Embryonic facial prominence (tissue), 1 donor: ENCODE measurements around the gene BRSK2.

ENCODE experiments used
- DNase-seq: peaks from one replicate; pipeline ENCODE4 v3.0.0-alpha.2; 2016; ENCODE audit errors: extremely low spot score

The BRSK2 gene

DNA sequence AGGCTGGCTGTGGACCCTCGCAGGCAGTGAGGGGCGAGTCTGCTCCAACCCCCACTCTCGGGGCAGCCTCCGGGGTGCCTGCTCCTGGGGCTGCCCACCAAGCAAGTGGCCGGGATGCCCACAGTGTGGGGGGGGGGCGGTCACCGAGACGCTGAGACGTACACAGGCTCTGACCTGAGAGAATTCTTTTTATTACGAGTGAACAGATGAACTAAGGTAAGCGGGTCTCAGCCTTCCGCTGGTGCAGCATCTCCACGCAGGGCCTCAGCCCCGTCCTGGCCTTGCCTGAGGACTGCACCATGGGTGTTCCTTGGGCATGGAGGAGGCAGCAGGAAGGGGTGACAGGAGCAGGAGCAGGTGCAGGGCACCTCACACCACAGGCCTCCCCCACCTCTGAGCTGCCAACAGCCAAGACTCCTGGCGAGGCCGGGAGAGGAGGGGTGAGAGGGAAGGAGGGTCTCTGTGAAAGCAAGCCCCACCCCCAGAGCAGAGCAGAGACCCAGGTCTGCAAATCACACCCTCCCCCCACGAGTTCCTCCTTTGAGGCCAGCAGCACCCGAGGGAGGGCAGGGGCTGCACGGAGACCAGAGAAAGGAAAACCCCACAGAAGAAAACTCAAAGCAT, 79.7 kb downstream of the BRSK2 start:
- no peak for DNase-seq

DNA sequence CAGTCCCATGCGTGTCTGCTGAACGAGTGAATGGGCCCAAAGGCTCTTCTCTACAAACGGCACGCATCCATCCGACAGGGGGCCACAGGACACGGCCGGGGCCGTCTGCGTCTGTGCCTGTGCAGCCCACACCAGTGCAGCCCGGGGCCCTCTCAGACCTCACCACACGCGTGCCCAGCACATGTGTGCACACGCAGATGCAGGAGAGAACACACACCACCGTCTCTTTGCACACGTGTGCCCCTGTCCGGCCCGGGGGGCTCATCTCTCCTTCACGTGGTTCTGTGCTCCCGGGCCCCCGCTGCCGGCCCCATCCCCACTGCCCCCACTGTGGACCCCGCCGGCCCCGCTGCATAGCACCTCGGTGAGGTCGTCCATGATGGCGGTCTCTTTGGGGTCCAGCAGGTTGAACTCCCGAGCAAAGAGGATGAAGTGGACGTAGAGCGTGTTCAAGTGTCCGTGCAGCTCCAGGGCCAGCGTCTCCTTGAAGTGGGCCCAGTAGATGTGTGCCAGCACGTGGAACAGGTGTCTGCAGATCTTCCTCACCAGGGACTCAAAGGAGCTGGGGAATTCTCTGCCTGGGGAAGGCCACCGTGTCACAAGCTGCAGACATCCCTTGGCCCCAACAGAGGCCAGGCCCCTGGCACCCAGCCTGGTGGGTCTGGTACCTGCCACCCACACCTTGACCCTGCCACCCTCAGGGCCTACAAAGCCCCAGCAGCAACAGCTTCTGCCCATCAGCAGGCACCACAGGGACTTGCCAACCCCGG, 80.4 kb downstream of the BRSK2 start:
- DNase-seq = no peak

DNA sequence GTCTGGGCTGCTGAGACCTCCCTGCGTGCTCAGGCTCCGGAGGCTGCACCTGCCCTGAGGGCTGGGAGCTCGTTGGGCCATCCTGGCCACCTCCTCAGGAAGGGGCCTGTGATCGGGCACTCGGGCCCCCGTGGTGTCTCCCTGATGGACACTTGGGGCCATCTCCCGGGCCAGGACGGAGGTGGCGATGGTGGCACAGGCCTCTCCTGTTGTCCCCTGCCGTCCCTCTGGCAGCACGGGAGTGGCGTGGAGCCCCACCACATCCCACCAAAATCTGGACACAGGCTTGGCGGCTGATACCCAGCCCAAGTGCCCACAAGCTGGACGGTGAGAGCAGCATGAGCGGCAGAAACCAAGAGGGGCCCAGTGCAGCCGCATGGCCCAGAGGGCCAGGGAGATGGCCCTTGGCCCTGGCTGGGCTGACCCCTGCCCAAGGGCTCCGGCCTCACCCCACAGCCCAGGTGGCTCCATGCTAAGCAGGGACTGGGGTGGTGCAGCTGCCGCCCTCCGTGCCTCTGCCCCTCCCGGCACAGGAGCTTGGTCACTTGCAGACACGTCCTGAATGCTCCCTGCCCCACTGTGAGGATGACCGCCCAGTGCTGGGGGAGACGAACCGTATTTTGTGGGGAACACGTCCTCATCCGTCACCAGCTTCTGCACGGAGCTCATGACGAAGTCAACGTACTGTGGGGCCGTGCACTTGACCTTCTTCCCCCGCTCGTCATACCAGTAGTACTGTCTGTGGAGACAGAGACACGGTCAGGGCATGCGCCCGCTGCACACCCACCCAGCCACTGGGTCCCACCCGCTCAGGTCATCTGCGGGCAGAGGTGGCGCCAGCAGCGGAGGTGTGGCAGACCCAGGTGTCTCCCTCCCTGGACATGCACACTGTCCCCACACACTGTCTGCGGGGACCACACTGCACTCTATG, 81.2 kb downstream of the BRSK2 start:
- DNase-seq = no peak

DNA sequence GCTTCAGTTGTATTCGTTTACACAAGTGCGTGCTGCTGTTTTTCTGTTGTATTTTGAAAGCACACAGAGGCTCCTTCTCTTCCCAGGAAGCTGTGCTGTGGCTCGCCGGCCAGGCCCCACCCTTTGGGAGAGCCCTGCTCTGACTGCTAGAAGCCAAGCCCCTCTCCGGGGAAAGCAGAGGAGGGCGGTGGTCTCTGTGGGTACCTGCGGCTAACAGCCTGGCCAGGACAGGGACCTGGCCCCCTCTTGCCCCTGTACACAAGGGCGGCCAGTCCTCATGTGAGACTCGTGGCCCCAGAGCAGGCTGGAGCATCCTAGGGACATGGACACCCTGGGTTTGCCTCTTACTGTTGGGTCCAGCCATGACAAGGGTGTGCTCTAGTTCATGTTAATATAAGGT, 82.0 kb downstream of the BRSK2 start:
- no peak for DNase-seq

DNA sequence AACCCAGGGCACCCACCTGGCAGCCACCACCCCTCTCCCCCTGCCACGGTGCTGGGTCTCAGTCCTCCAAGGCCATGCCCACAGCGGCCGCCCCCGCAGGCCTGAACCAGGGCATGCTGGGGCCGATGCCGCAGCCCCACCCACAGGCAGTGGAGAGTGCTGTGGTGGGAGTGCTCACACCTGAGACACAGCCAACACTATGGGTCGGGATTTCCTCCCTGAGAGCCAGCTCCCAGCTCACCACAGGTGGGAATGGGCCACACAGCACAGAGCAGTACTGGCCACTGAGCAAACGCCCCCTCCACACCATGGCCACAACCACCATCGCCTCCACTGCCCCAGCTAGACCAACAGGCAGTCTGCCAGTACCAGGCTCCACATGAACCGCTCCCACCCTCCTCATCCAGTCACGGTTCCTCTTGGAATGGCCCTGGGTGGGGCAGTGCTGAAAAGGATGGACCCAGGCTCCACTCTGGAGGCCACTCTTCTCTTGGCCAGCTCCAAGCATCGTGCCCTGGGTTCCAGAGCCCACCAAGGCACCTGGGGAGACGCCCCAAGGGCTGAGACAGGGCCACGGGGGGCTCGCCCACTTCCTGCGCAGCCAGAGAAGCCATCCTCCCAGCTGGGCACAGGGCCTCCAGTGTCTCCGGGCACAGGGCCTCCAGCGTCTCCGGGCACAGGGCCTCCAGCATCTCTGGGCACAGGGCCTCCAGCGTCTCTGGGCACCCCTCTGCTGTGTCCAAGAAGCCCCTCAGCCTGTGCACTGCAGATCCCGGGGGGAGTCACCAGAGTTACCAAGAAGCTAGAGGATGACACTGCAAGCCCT, 82.7 kb downstream of the BRSK2 start:
- DNase-seq = no peak

DNA sequence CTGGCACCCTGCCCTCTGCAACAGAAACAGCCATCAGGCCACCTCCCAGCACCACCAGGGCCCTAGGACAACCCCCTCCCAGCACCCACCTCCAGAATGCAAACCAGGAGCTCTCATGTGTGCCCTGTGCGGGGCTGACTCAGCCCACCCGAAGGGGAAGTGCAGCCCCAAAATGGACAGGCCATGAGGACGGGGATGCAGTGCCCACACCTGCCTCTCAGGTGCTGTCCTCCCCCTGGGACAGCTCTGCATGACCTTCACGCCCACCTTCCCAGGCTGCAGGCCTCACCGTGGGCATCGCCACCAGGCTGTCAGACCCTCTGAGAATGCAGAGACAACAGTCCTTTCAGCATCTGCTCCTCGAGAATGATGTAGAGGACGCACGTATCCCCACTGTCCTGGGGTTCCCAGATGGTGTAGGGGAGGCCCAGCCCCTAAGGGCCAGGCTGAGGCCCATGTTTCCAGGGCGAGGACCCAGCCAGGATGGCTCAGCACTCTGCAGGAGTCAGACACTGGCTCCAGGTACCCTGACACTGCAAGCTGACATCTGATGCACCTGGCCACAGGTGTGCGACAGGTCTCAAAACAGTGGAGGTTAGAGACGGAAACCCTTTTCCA, 83.4 kb downstream of the BRSK2 start:
- DNase-seq = no peak

DNA sequence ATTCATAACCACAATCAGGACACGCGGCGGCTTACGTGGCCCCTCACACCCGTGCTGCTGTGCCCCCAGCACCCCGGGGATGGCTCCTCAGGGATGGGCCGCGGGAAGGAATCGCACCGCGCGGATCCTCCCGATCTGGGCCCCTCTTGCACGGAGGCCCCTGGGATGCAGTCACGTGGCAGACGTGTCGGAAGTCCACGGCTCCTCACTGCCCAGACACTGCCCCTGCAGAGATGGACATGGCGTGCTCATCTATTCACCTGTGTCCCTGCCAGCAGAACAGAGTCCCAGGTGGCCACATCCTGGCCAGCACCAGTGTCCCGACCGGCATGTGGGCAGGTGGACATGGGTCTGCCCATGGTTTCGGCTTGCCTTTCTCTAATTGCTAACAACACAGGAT, 84.1 kb downstream of the BRSK2 start:
- DNase-seq = no peak

DNA sequence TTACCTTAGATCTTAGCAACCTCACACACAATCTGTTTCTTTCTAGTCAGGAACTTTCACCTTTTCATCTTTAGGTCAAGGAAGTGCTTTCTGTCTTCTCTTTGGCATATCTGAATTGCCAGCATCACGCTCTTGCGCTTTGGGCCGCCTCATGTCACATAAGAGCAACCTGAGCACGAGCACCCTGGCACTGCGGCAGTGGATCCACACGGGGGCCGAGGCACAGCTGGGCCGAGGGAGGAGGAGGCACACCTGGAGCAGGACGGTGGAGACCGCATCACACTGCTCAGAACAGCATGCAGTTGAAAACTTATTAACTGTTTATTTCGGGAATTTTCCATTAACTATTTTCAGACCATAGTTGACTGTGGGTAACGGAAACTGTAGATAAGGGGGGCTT, 86.1 kb downstream of the BRSK2 start:
- DNase-seq = no peak

DNA sequence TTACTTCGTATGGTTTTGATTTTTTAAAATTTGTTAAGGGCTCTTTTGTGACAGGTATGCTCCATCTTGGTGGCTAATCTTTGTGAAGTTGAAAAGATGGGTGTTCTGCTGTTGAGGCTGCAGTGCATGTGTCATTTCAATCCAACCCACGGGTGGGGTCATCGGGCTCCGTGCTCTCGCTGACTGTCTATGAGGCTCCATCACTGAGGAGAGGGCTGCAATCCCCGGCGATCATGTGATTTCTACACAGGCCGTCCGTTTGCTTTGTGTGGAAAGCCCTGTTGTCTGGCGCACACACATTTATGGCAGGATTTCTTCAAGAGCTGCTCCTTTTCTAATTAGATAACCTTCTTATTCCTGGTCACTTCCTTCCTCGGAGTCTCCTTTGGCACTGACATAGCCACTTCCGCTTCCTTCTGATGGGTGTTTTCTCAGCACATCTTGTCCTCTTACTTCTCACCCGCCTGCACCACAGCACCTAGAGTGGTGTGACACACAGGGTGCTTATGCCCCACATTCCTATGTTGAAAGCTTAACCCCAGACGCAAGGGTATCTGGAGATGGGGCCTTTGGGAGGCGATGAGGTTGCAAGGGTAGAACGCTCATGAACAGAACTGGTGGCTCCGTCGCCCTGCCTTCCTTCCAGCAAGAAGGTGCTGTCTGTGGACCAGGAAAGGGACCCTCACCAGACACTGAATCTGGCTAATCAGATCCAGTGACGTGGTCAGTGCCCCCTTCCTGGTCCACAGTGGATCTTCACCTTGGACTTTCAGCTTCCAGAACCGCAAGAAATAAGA, 87.4 kb downstream of the BRSK2 start:
- DNase-seq = no peak

DNA sequence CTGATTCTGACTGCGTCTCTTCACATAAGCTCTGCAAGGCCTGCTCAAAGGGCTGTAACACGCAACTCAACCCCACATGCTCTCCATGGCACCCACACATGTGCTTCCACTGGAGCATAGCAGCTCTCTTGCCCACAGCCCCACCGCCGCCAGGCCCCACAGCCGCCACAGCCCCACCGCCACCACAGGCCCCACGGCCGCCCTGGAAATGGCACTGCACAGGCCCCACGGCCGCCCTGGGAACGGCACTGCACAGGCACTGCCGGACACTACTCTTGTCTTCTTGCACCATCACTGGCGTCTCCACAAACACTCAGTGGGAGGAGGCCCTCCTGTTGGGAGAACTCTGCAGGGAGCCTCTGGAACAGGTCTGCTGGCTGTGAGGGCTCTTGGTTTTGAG, 88.3 kb downstream of the BRSK2 start:
- no peak for DNase-seq

DNA sequence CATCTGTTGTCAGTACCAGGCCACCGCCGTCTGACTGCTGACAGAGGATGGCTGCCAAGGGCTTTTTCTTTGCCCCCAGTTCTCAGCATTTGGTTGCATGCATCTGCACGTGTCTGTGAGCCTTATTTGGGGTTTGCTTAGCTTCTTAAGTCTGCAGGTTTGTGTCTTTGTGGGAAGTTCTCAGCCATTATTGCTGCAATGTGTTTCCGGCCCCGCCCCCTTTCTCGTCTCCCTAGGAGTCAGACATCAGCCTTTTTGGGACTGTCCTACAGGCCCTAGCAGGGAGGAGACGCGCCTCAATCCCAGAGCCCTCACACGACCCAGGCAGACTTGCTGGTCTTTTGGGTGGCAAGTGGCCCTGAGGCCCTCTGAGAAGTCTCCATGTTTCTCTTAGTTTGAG, 88.8 kb downstream of the BRSK2 start:
- no peak for DNase-seq

DNA sequence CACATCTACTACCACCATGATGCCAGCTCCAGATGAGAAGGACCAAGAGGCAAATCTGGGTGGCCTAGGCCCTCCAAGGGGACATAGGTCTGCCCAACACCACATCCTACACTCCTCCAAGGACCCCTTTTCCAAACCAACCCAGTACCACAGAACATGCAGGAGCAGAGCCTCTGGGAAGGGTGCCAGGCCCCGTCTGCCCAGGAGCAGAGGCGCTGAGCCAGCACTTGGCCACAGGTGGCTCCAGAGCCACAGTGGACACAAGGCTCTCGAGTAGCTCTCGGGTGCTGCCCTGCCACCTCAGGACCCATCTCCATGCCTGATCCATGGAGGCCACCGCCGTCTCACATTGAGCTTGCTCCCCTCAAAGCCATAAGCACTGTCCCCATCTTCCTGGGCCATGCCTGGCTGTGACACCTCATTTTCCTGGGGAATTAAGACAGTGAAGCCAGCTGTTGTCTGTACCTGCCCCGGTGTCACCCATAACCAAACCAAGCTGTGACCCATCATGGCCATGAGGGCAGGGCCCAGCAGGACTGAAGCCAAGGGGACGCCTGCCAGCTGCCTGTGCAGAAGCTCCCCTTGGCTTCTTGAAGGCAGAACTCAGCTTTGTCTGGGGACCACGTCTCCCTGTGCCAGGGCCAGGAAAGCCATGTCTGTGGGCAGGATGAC, 89.4 kb downstream of the BRSK2 start:
- DNase-seq = no peak

DNA sequence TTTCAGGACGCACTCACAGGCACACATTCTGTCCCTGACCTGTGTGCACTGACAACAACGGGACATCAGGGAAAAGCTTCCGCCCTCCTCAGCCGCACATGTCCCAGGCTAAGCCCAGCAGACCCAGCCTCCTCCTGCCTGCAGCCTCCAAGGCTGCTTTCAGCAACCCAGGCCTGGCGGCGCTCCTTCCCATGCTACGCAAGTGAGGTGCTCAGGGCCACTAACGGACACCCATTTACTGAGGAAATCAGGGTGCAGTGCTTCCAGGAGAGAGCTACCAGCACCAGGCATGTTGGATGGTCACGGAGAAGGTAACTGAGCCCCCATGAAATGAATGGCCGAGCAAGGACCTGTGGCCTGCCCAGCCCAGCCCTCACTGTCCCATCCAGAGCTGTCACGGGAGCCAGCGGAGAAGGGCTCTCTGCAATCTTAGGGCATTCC, 90.0 kb downstream of the BRSK2 start:
- no peak for DNase-seq

DNA sequence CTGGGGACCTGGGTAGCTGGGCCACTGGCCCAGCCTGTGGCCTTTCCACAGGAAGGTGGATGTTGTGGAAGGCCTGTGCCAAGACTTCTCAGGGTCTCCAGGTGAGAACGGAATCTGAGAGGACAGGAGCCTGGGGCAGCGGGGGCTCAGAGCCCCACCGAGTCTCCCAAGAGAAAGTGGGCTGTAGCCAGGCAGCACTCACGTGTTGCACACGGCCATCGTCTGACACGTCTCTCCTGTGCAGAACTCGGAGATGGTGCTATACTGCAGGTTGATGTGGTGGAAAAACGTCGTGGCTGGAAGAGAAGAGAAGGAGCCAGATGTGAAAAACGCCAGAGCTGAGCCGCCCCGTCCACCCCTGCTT, 90.4 kb downstream of the BRSK2 start:
- DNase-seq = no peak

DNA sequence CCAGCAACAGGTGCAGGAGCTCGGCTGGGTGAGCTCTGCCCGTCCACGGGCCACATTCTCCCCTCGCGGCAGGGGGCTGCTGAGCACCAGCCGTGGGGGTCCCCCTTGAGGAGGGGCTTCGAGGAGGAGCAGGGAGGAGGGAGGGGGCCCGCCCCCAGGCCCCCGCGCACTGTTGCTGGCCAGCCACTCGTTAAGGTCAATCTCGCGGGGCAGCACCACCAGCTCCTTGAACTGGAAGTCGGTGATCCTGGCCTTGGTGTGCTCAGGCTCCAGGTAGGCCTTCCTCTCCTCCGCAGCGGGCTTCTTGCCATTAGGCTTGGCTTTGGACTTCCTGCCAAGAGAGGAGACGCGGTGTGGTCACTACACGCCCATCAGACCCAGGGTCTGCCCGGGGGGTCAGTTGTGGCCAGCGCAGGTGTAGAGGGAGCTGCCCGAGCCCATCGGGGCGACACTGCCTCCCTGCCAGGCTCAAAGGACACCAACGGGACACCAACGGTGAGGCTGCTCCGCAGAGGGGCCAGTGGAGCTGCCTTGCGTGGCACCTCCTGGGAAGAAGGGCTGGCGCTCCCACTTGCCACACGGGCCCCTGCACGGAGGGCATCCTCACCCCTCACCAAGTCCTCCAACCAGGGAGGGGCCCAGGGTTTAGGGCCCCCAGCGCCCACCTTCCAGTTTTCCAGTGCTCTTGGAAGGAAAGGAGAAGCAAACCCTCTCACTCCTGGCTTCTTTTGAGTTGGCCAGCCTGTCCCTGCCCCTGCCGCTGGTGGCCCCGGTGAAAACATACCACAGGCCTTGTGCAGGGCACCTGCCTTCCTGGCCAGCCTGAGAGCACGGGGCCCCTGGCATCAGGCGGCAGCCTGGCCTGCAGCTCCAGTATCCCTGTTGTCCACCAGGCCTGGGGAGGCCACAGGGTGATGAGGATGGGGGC, 91.1 kb downstream of the BRSK2 start:
- no peak for DNase-seq

DNA sequence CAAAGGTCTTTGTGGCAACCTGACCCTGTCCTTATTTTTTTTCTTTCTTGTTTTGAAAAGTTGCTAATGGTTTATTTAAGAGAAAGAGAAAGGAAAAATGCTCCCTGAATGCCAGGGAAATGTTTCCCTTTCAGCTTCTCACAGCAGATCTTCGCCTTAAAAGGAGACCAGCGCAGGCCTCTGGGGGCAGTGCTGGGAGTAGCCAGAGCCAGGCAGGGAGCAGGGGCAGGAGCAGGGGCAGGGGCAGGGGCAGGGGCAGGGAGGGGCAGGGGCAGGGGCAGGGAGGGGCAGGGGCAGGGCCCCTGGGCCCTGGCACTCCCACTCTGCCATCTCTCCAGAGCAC, 91.7 kb downstream of the BRSK2 start:
- no peak for DNase-seq

DNA sequence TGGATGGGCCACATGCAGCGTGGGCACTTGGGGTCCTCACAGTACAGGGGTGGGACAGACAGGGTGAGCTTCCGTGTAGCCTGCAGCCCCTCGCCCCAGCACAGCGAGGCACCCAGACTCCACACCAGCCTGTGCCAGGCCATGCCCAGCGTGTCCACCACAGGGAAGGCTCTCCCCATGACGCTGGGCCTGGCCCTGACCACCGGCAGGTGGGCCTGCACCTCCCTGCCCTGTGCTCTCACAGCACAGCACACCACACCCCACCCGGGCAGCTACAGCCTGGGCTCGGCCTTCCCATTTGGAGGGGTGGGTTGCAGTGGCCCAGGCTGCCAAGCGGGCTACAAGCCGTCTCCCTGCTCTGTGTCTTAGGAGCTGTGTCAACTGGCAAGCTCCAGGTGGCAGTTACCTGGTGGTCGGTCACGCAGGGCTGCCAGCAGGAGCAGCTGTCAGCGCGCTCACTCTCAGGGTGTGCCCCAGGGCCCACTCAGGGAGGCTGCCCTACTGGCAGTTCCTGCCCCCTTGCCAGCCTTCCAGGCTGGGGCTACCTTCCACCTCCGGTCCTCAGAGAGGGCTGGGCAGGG, 92.2 kb downstream of the BRSK2 start:
- DNase-seq = no peak
